HG03064 (cell line): ENCODE measurements around the gene PPP1R14C.
"Not testable (repeated sequence)": the region's sequence is repeated elsewhere in the genome, so short reads cannot be mapped to it uniquely, and the experiment has no call there.

Source experiments
- ATAC-seq: cut with Tn5 transposase; IDR thresholded peaks from one replicate; pipeline ENCODE4 v1.9.1; 2021; ENCODE audit warnings: low read depth; ENCODE audit not compliant: unreplicated experiment

The PPP1R14C gene

GRCh38 chr6:150134280-150134920 lies 8.4 kb upstream of the PPP1R14C start:
- no peak for ATAC-seq

- not testable (repeated sequence) for ATAC-seq
Measured at GRCh38 chr6:150137711-150138110, 5.1 kb upstream of the PPP1R14C start.

GRCh38 chr6:150138638-150139037 lies 4.2 kb upstream of the PPP1R14C start:
- no peak for ATAC-seq

- no peak for ATAC-seq
Measured at GRCh38 chr6:150139533-150139932, 3.3 kb upstream of the PPP1R14C start.

GRCh38 chr6:150140236-150140969 lies 2.4 kb upstream of the PPP1R14C start:
- no peak for ATAC-seq

- no peak for ATAC-seq
Measured at GRCh38 chr6:150142097-150142669, 661 bp upstream of the PPP1R14C start.

GRCh38 chr6:150143516-150144293 lies 861 bp downstream of the PPP1R14C start:
- no peak for ATAC-seq

GRCh38 chr6:150144294-150144868 lies 1.5 kb downstream of the PPP1R14C start:
- no peak for ATAC-seq

- ATAC-seq: no peak
Measured at GRCh38 chr6:150145427-150145826, 2.6 kb downstream of the PPP1R14C start.

- no peak for ATAC-seq
Measured at GRCh38 chr6:150145830-150146229, 3.0 kb downstream of the PPP1R14C start.

GRCh38 chr6:150146436-150146835 lies 3.6 kb downstream of the PPP1R14C start:
- no peak for ATAC-seq

GRCh38 chr6:150149146-150149545 lies 6.3 kb downstream of the PPP1R14C start:
- ATAC-seq: no peak

GRCh38 chr6:150150458-150150820 lies 7.6 kb downstream of the PPP1R14C start:
- no peak for ATAC-seq

GRCh38 chr6:150150821-150151646 lies 8.2 kb downstream of the PPP1R14C start:
- no peak for ATAC-seq

- no peak for ATAC-seq
Measured at GRCh38 chr6:150152891-150153876, 10.3 kb downstream of the PPP1R14C start.

- no peak for ATAC-seq
Measured at GRCh38 chr6:150153905-150154492, 11.2 kb downstream of the PPP1R14C start.

GRCh38 chr6:150156460-150156859 lies 13.6 kb downstream of the PPP1R14C start:
- ATAC-seq: no peak

- no peak for ATAC-seq
Measured at GRCh38 chr6:150157081-150157480, 14.2 kb downstream of the PPP1R14C start.
